Activated T-helper 1 cell treated with anti-CD3 and anti-CD28 coated beads, Interleukin-2, amount 50 U/mL, for 16 hours (primary cell): ENCODE measurements around the gene RYR2.
"Not testable (repeated sequence)": the region's sequence is repeated elsewhere in the genome, so short reads cannot be mapped to it uniquely, and the experiment has no call there.

ENCODE experiments used
- DNase-seq, 2 donors: peaks; one replicate each; pipeline ENCODE4 v3.0.0-alpha.2; 2020; ENCODE audit warnings: low read depth in 1 of 2, low spot score in 1 of 2

The RYR2 gene

GRCh38 chr1:237763137-237763536 lies 721.2 kb downstream of the RYR2 start:
- DNase-seq, result no peak

- DNase-seq, result no peak
These were observed 721.8 kb downstream of the RYR2 start for GRCh38 chr1:237763751-237764150.

GRCh38 chr1:237769916-237770315 lies 727.9 kb downstream of the RYR2 start:
- no peak for DNase-seq

GRCh38 chr1:237772009-237772408 lies 730.0 kb downstream of the RYR2 start:
- DNase-seq, result no peak

GRCh38 chr1:237774246-237774645 lies 732.3 kb downstream of the RYR2 start:
- no peak for DNase-seq

GRCh38 chr1:237779356-237779755 lies 737.4 kb downstream of the RYR2 start:
- DNase-seq, result no peak

GRCh38 chr1:237786066-237786719 lies 744.2 kb downstream of the RYR2 start:
- DNase-seq, result no peak

- no peak for DNase-seq
These were observed 746.1 kb downstream of the RYR2 start for GRCh38 chr1:237788069-237788468.

GRCh38 chr1:237789619-237790018 lies 747.6 kb downstream of the RYR2 start:
- no peak for DNase-seq

GRCh38 chr1:237791592-237791991 lies 749.6 kb downstream of the RYR2 start:
- no peak for DNase-seq

- DNase-seq, result no peak
These were observed 750.2 kb downstream of the RYR2 start for GRCh38 chr1:237792149-237792548.

GRCh38 chr1:237792726-237793125 lies 750.7 kb downstream of the RYR2 start:
- DNase-seq, result no peak

GRCh38 chr1:237794071-237794470 lies 752.1 kb downstream of the RYR2 start:
- DNase-seq, result no peak

GRCh38 chr1:237795558-237795957 lies 753.6 kb downstream of the RYR2 start:
- DNase-seq, result no peak

- DNase-seq, result no peak
These were observed 757.9 kb downstream of the RYR2 start for GRCh38 chr1:237799762-237800474.

GRCh38 chr1:237804516-237804915 lies 762.5 kb downstream of the RYR2 start:
- DNase-seq, result no peak

- no peak for DNase-seq
These were observed 767.1 kb downstream of the RYR2 start for GRCh38 chr1:237809099-237809498.

- DNase-seq, result no peak
These were observed 769.6 kb downstream of the RYR2 start for GRCh38 chr1:237811633-237812032.

- DNase-seq, result no peak
These were observed 770.1 kb downstream of the RYR2 start for GRCh38 chr1:237812061-237812460.

- DNase-seq, result no peak
These were observed 772.4 kb downstream of the RYR2 start for GRCh38 chr1:237814319-237814924.

- no peak for DNase-seq
These were observed 775.3 kb downstream of the RYR2 start for GRCh38 chr1:237817277-237817676.

GRCh38 chr1:237820634-237821033 lies 778.6 kb downstream of the RYR2 start:
- not testable (repeated sequence) for DNase-seq
